Urinary bladder (tissue), 4 donors: ENCODE data around the gene ZNF560. TPM values are rescaled to one million over a fixed set of nuclear protein-coding genes. Genes with fewer than 3 reads are reported as not detected.

ENCODE experiments used
- DNase-seq: peaks from one replicate; pipeline ENCODE4 v3.0.0-alpha.2; 2015; ENCODE audit errors: extremely low spot score
- H3K27ac ChIP-seq: one replicate; pipeline ENCODE4 v1.5.1; 2013; ENCODE audit warnings: low read depth, mild to moderate bottlenecking, moderate library complexity
- H3K36me3 ChIP-seq: one replicate; pipeline ENCODE4 v1.6.1; 2013; ENCODE audit warnings: mild to moderate bottlenecking, moderate library complexity; ENCODE audit not compliant: insufficient read depth
- H3K4me1 ChIP-seq: one replicate; pipeline ENCODE4 v1.6.1; 2013; ENCODE audit warnings: mild to moderate bottlenecking, moderate library complexity; ENCODE audit not compliant: insufficient read depth
- H3K4me3 ChIP-seq: one replicate; pipeline ENCODE4 v1.5.1; 2013; ENCODE audit warnings: low read depth, low read length
- WGBS: extraction: QIAGEN DNeasy Blood & Tissue Kit; methylation state at CpG from one replicate; pipeline ENCODE4 v1.1.7; 2013; 5-methylcytosine and 5-hydroxymethylcytosine counted together
- polyA plus RNA-seq: library from polyadenylated mRNA; stranded (reverse); fragments of 200-250 nt; gene quantifications from one replicate; pipeline ENCODE4 v1.2.3, GENCODE V29; 2013
- total RNA-seq: library from RNA; depleted of rRNA; stranded (reverse); fragments of >200 nt; gene quantifications from one replicate; pipeline ENCODE4 v1.2.3, GENCODE V29; 2014
- donor health status: healthy with polysubstance abuse.
- donor health status: healthy.

ZNF560 gene
- total and polyA plus RNA-seq, 2 donors, result 0.08 to 0.21 TPM

- Histone ChIP-seq H3K4me1 (no peaks in the 10 kb centered on the region), H3K36me3 (no peaks in the 10 kb centered on the region), H3K27ac (no peak overlapping the region), H3K4me3 (no peak overlapping the region)
- DNase-seq, result no peak
- WGBS, result 89% methylated on average over 2 of the region's 2 CpGs
These were observed 11.4 kb downstream of the ZNF560 start for GRCh38 chr19:9487016-9487415.

GRCh38 chr19:9485140-9485539 lies 13.3 kb downstream of the ZNF560 start:
- no peak overlapping the region for H3K4me3 ChIP-seq
- H3K4me1 ChIP-seq, result no peaks in the 10 kb centered on the region
- H3K36me3 ChIP-seq, result no peaks in the 10 kb centered on the region
- no peak for DNase-seq
- no peak overlapping the region for H3K27ac ChIP-seq
- 87% methylated on average over 2 of the region's 2 CpGs for WGBS

GRCh38 chr19:9474975-9475374 lies 23.4 kb downstream of the ZNF560 start:
- no peaks in the 10 kb centered on the region for H3K36me3 ChIP-seq
- H3K4me3 ChIP-seq, result no peak overlapping the region
- no peak for DNase-seq
- H3K4me1 ChIP-seq, result no peaks in the 10 kb centered on the region
- no peak overlapping the region for H3K27ac ChIP-seq

GRCh38 chr19:9467161-9467560 lies 31.3 kb downstream of the ZNF560 start:
- Histone ChIP-seq H3K36me3 (no peaks in the 10 kb centered on the region), H3K4me3 (no peak overlapping the region), H3K27ac (no peak overlapping the region), H3K4me1 (no peaks in the 10 kb centered on the region)
- 89% methylated on average over 7 of the region's 7 CpGs for WGBS
- no peak for DNase-seq

GRCh38 chr19:9461938-9462337 lies 36.5 kb downstream of the ZNF560 start:
- H3K4me3 ChIP-seq, result no peak overlapping the region
- DNase-seq, result no peak
- H3K36me3 ChIP-seq, result no peaks in the 10 kb centered on the region
- H3K4me1 ChIP-seq, result no peaks in the 10 kb centered on the region
- WGBS, result 87% methylated on average over 4 of the region's 4 CpGs
- no peak overlapping the region for H3K27ac ChIP-seq

- Histone ChIP-seq H3K27ac (no peak overlapping the region), H3K4me3 (no peak overlapping the region), H3K36me3 (no peaks in the 10 kb centered on the region), H3K4me1 (no peaks in the 10 kb centered on the region)
- 74% methylated on average over 13 of the region's 13 CpGs for WGBS
- no peak for DNase-seq
These were observed 42.3 kb downstream of the ZNF560 start for GRCh38 chr19:9456018-9456689.

- Histone ChIP-seq H3K36me3 (no peaks in the 10 kb centered on the region), H3K27ac (no peak overlapping the region), H3K4me1 (no peaks in the 10 kb centered on the region), H3K4me3 (no peak overlapping the region)
- 90% methylated on average over 4 of the region's 4 CpGs for WGBS
- DNase-seq, result no peak
These were observed 44.5 kb downstream of the ZNF560 start for GRCh38 chr19:9453953-9454352.

- H3K4me3 ChIP-seq, result no peak overlapping the region
- no peak overlapping the region for H3K27ac ChIP-seq
- DNase-seq, result no peak
- no peaks in the 10 kb centered on the region for H3K4me1 ChIP-seq
- H3K36me3 ChIP-seq, result peaks cover 2% of the 10 kb centered on the region
- 95% methylated on average over 1 of the region's 1 CpG for WGBS
These were observed 53.4 kb downstream of the ZNF560 start for GRCh38 chr19:9445037-9445436.

GRCh38 chr19:9436358-9436757 lies 62.1 kb downstream of the ZNF560 start:
- 74% methylated on average over 4 of the region's 4 CpGs for WGBS
- H3K27ac ChIP-seq, result no peak overlapping the region
- H3K4me1 ChIP-seq, result no peaks in the 10 kb centered on the region
- H3K36me3 ChIP-seq, result peaks cover 3% of the 10 kb centered on the region
- no peak overlapping the region for H3K4me3 ChIP-seq
- no peak for DNase-seq

- H3K4me3 ChIP-seq, result peak within 1 kb of the TSS; percentile 90
- WGBS, result 11% methylated on average over 56 of the region's 56 CpGs
These were observed 62.8 kb downstream of the ZNF560 start, which contains the start of gene ZNF266 for GRCh38 chr19:9435279-9436268. ZNF266 (minus strand) TSS chr19:9435573; CDS start chr19:9420089, 15,484 bp downstream.

GRCh38 chr19:9431475-9431874 lies 66.9 kb downstream of the ZNF560 start:
- WGBS, result 85% methylated on average over 7 of the region's 7 CpGs
- DNase-seq, result no peak
- no peak overlapping the region for H3K27ac ChIP-seq
- no peak overlapping the region for H3K4me3 ChIP-seq
- peaks cover 5% of the 10 kb centered on the region for H3K36me3 ChIP-seq
- no peaks in the 10 kb centered on the region for H3K4me1 ChIP-seq

More at GRCh38 chr19:9435279-9436268, 62.8 kb downstream of the ZNF560 start, which contains the start of gene ZNF266:
- H3K36me3 ChIP-seq, result peaks cover 3% of the 10 kb centered on the region
- peak; percentile 83 for DNase-seq
- no peaks in the 10 kb centered on the region for H3K4me1 ChIP-seq
- peak within 1 kb of the TSS; percentile 89 for H3K27ac ChIP-seq

GRCh38 chr19:9430444-9430843 lies 68.0 kb downstream of the ZNF560 start:
- Histone ChIP-seq H3K27ac (no peak overlapping the region), H3K4me3 (no peak overlapping the region), H3K4me1 (no peaks in the 10 kb centered on the region), H3K36me3 (peaks cover 5% of the 10 kb centered on the region)
- no peak for DNase-seq
- 93% methylated on average over 1 of the region's 1 CpG for WGBS

- H3K36me3 ChIP-seq, result peaks cover 7% of the 10 kb centered on the region
- no peak for DNase-seq
- WGBS, result 77% methylated on average over 6 of the region's 6 CpGs
- no peaks in the 10 kb centered on the region for H3K4me1 ChIP-seq
- no peak overlapping the region for H3K27ac ChIP-seq
- no peak overlapping the region for H3K4me3 ChIP-seq
These were observed 70.5 kb downstream of the ZNF560 start for GRCh38 chr19:9427941-9428340.
